HepG2 (cell line): ENCODE data around the gene FIGLA. TPM values are rescaled to one million over a fixed set of nuclear protein-coding genes. Genes with fewer than 3 reads are reported as not detected.

Experiments
- ATAC-seq: fragments of 200-7000 bp; cut with Tn5 transposase; 3 replicates; pipeline ENCODE4 v1.9.1; 2020; ENCODE audit warnings: mild to moderate bottlenecking, moderate library complexity
- BruUV-seq: library from RNA; stranded (reverse); fragments of 400-500 nt; replicated peaks from 2 replicates; lab custom pipeline; 2021; lab: Mats Ljungman, UMichigan
- CTCF ChIA-PET: fragments of 300-600 bp; formaldehyde crosslinking; extraction: SDS; loops from one replicate; lab custom pipeline; 2021; ENCODE audit warnings: low total read pairs, inconsistent platforms, low intra/inter-chr PET ratio; lab: Yijun Ruan, JAX
- POLR2A ChIA-PET: fragments of 350-600 bp; sonication (Branson Sonifier 250); formaldehyde crosslinking; loops from one replicate; lab custom pipeline; 2020; ENCODE audit warnings: antibody characterized with exemption, inconsistent platforms; lab: Yijun Ruan, JAX
- DNase-seq: peaks from one replicate; pipeline ENCODE4 v3.0.0-alpha.2; 2015; ENCODE audit warnings: low spot score
- FAIRE-seq: peaks from 3 replicates; lab custom pipeline; 2011; peaks lifted over from hg19 to GRCh38; lab: Jason Lieb, UNC
- H2AFZ ChIP-seq: one replicate; pipeline ENCODE4 v1.6.1; 2011; ENCODE audit warnings: low read length, inconsistent platforms
- H3K27ac ChIP-seq: fragments of 300-600 bp; 3 replicates; pipeline ENCODE4 v1.8.0; 2011; ENCODE audit warnings: mixed run types, mild to moderate bottlenecking, mixed read lengths, low read length, inconsistent platforms; ENCODE audit not compliant: insufficient read depth; ENCODE audit errors: extremely low read length
- H3K27me3 ChIP-seq, 2 experiments: fragments of 200-600 bp in 1 of 2; 2 replicates in 1 of 2; 3 replicates in 1 of 2; pipeline versions ENCODE4 v1.6.0 to v1.8.0; 2011; ENCODE audit warnings: low read length in 2 of 2, mild to moderate bottlenecking in 2 of 2, moderate library complexity in 2 of 2, inconsistent platforms in 1 of 2; ENCODE audit not compliant: insufficient read depth in 2 of 2, control insufficient read depth in 1 of 2
- H3K36me3 ChIP-seq, 2 experiments: fragments of 200-600 bp in 1 of 2; replicated peaks in 1 of 2; 2 replicates in 1 of 2; 3 replicates in 1 of 2; pipeline versions ENCODE4 v1.5.1 to v1.8.0; 2011; ENCODE audit warnings: low read length in 2 of 2, inconsistent platforms in 1 of 2; ENCODE audit not compliant: insufficient read depth in 2 of 2, control insufficient read depth in 1 of 2
- H3K4me1 ChIP-seq: 2 replicates; pipeline ENCODE4 v1.5.1; 2012; ENCODE audit warnings: low read length, inconsistent platforms; ENCODE audit not compliant: insufficient read depth
- H3K4me2 ChIP-seq: 2 replicates; pipeline ENCODE4 v1.6.0; 2011; ENCODE audit warnings: low read depth, low read length, inconsistent platforms
- H3K4me3 ChIP-seq, 3 experiments: fragments of 200-600 bp in 1 of 3; sonication (generic), shearing (Covaris generic) in 1 of 3; replicated peaks in 1 of 3; 2 replicates each; pipeline ENCODE4 v1.5.1; 2011 to 2016; ENCODE audit warnings: low read length in 3 of 3, inconsistent platforms in 2 of 3, low read depth in 2 of 3, mild to moderate bottlenecking in 2 of 3, control low read depth in 1 of 3, mixed read lengths in 1 of 3; ENCODE audit not compliant: insufficient read depth in 1 of 3
- H3K79me2 ChIP-seq: one replicate; pipeline ENCODE4 v1.6.1; 2011; ENCODE audit warnings: low read length, inconsistent platforms; ENCODE audit not compliant: insufficient read depth
- H3K9ac ChIP-seq: 2 replicates; pipeline ENCODE4 v1.6.0; 2011; ENCODE audit warnings: mild to moderate bottlenecking, low read depth, low read length, inconsistent platforms; ENCODE audit not compliant: insufficient read depth
- H3K9me3 ChIP-seq: 2 replicates; pipeline ENCODE4 v1.5.1; 2012; ENCODE audit warnings: mild to moderate bottlenecking, low read length
- H4K20me1 ChIP-seq: 2 replicates; pipeline ENCODE4 v1.6.0; 2011; ENCODE audit warnings: inconsistent platforms, mild to moderate bottlenecking, low read length, moderate library complexity; ENCODE audit not compliant: insufficient read depth
- FOXK2 ChIP-seq: fragments of 450-650 bp; IDR thresholded peaks from 2 replicates; pipeline ENCODE4 v1.6.1; 2016
- GATAD1 ChIP-seq: IDR thresholded peaks from 2 replicates; pipeline ENCODE4 v1.6.1; 2016; ENCODE audit warnings: missing genetic modification reagents, missing compliant biosample characterization
- IRF2 ChIP-seq: IDR thresholded peaks from 2 replicates; pipeline ENCODE4 v1.6.1; 2018; ENCODE audit warnings: missing genetic modification reagents, missing compliant biosample characterization
- IRX3 ChIP-seq: sonication (generic); formaldehyde crosslinking; IDR thresholded peaks from 2 replicates; pipeline ENCODE4 v1.8.1; 2023; ENCODE audit warnings: mild to moderate bottlenecking, low read depth, missing genetic modification reagents, borderline replicate concordance
- MEIS2 ChIP-seq: sonication (generic); formaldehyde crosslinking; IDR thresholded peaks from 2 replicates; pipeline ENCODE4 v1.9.0; 2021; ENCODE audit warnings: mild to moderate bottlenecking, missing genetic modification reagents
- SNAPC2 ChIP-seq: sonication (generic); formaldehyde crosslinking; IDR thresholded peaks from 2 replicates; pipeline ENCODE4 v1.8.1; 2022; ENCODE audit warnings: mild to moderate bottlenecking, missing genetic modification reagents
- SUZ12 ChIP-seq: fragments of 150-350 bp; IDR thresholded peaks from 2 replicates; pipeline ENCODE4 v1.6.1; 2014; ENCODE audit warnings: low read depth, low read length
- ZBTB7A ChIP-seq: sonication (generic); formaldehyde crosslinking; IDR thresholded peaks from 2 replicates; pipeline ENCODE4 v1.8.0; 2022; ENCODE audit warnings: mild to moderate bottlenecking, missing genetic modification reagents
- ZNF329 ChIP-seq: sonication (generic); formaldehyde crosslinking; IDR thresholded peaks from 2 replicates; pipeline ENCODE4 v1.9.0; 2021; ENCODE audit warnings: low read depth, mild to moderate bottlenecking, missing genetic modification reagents
- ZSCAN25 ChIP-seq: sonication (generic); formaldehyde crosslinking; IDR thresholded peaks from 2 replicates; pipeline ENCODE4 v1.8.0; 2022; ENCODE audit warnings: mild to moderate bottlenecking, missing genetic modification reagents
- WGBS: methylation state at CpG from one replicate; pipeline ENCODE4 v1.1.6; 2017; ENCODE audit warnings: low lambda C conversion rate; 5-methylcytosine and 5-hydroxymethylcytosine counted together
- in situ Hi-C: cut with HindIII; loops from 2 replicates; pipeline ENCODE4 v1.10.0; 2017; ENCODE audit warnings: low pct_unique_long_range_greater_than_20kb; ENCODE audit not compliant: extremely low pct_ligation_motif_present
- intact Hi-C: fragments of 100-400 bp; cut with micrococcal nuclease; formaldehyde crosslinking; loops from one replicate; pipeline ENCODE4 v1.10.0; 2022; ENCODE audit not compliant: unreplicated experiment
- polyA plus RNA-seq, 8 experiments: library from polyadenylated mRNA; depleted of rRNA in 3 of 8; stranded (reverse) in 7 of 8; unstranded in 1 of 8; fragments of >200 nt; fragmentation: Illumina TruSeq in 4 of 8; extraction: Trizol in 4 of 8; gene quantifications; 2 replicates each; pipeline versions ENCODE4 v1.2.1 to v1.2.3, GENCODE V29; 2011 to 2016; ENCODE audit warnings: low read depth in 4 of 8, missing spikeins in 1 of 8, mixed read lengths in 1 of 8; ENCODE audit not compliant: insufficient read depth in 1 of 8
- total RNA-seq, 5 experiments: library from RNA; depleted of rRNA; stranded (reverse); fragments of >200 nt; fragmentation: Illumina TruSeq; extraction: Trizol; gene quantifications; 2 replicates each; pipeline ENCODE4 v1.2.3, GENCODE V29; 2016; ENCODE audit warnings: low read depth in 1 of 5
- TF ChIP-seq, protein P1 (sequence below): sonication (generic); formaldehyde crosslinking; IDR thresholded peaks from 2 replicates; pipeline ENCODE4 v1.8.1; 2023; ENCODE audit warnings: mild to moderate bottlenecking, moderate library complexity, missing genetic modification reagents

The FIGLA gene
- total and polyA plus RNA-seq, 2 of the 13 experiments (the other 11 are each of a cell fraction or from before 2014, with no cell fraction given) = not detected

DNA sequence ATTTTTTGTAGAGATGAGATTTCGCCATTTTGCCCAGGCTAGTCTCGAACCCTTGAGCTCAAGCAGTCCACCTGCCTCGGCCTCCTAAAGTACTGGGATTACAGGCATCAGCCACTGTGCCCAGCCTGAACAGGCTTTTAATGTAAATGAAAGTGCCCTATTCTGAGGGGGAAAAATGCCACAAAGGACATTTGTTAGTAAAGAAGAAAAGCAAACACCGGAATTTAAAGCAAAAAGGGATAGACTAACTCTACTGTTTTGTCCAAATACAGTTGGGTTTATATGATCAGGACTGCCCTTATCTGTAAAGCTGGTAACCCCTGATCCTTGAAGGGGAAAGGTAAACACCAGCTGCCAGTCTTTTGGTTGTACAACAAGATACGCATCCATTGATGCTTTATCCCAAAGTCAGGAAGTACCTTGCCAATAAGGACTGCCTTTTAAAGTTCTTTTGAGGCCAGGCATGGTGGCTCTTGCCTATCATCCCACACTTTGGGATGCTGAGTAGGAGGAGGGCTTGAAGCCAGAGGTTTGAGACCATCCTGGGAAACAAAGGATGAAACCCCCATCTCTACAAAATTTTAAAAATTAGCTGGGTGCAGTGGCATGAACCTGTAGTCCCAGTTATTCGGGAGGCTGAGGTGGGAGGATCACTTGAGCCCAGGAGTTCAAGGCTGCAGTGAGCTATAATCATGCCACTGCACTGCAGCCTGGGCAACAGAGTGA lies 16.8 kb upstream of the FIGLA start (continued):
- TF ChIP-seq ZNF329 (no peak), SUZ12 (no peak), MEIS2 (CRISPR knock-in tag) (peak; percentile 89), ZSCAN25 (CRISPR knock-in tag) (peak; percentile 72), FOXK2 (peak; percentile 87), GATAD1 (peak; percentile 47; the same call in 1 of the 2 replicates), ZBTB7A (CRISPR knock-in tag) (no peak), IRF2 (CRISPR knock-in tag) (peak; percentile 90)
- TF ChIP-seq, all 625 proteins: peak for 245

DNA sequence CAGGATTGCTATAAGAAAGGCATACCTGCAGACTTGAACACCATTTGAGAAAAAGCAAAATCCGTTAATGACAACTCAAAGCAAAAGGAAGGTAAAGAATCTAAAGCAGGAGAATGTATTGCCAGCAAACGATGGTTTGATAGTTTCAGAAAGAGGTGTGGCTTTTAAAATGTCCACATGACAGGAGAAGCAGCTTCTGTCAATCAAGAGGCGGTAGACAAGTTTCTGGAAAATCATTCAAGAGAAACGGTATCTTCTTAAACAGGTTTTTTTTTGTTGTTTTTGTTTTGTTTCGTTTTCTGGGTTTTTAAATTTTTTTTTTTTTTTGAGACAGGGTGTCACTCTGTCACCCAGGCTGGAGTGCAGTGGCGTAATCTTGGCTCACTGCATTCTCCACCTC lies 16.2 kb upstream of the FIGLA start:
- H3K4me2 ChIP-seq = peak overlapping the region; percentile 88; the same call in 1 of the 2 replicates
- ChIA-PET CTCF (no interaction called here), POLR2A (interaction anchor here (1.0 to 2.4 kb wide), 3 partner anchors 8 to 95 kb away, joined by 3 to 7 read pairs (median 4); no protein-coding TSS in a partner anchor)
- no peaks in the 10 kb centered on the region for H4K20me1 ChIP-seq
- H3K27ac ChIP-seq = peak overlapping the region; percentile 93
- H3K36me3 ChIP-seq = no peaks in the 10 kb centered on the region
- no peaks in the 10 kb centered on the region for H3K79me2 ChIP-seq
- DNase-seq (no peak), FAIRE-seq (no peak), ATAC-seq (no peak)
- H3K27me3 ChIP-seq = no peaks in the 10 kb centered on the region
- no peak overlapping the region for H3K9ac ChIP-seq
- H2AFZ ChIP-seq = no peak overlapping the region
- no peak for TF ChIP-seq IRX3 (CRISPR knock-in tag)
- TF ChIP-seq, protein P1, sequence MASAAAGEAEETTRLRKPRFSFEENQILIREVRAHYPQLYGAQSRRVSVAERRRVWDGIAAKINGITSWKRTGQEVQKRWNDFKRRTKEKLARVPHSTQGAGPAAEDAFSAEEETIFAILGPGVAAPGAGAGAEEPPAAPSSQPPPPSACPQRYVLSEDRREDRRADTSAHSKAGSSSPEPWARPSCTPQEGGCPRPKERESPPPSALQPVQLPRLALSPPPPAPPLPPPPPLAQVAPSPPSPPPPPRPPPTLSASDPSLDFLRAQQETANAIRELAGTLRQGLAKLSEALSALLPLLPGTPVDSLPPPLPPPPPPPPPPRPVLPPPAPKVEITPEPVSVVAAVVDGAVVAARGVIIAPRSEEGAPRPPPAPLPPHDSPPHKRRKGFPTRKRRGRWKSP (CRISPR knock-in tag) = 0 out of 2 replicates have a peak, but pooled peaks have one; percentile 10
- TF ChIP-seq SNAPC2 (CRISPR knock-in tag) = 0 out of 2 replicates have a peak, but pooled peaks have one; percentile 9
- BruUV-seq = no TSS peak
- no peak overlapping the region for H3K4me3 ChIP-seq
- intact Hi-C loops (loop anchor here (5.0 kb wide), 1 partner anchor 56 kb away; no protein-coding TSS in a partner anchor), in situ Hi-C loops (no loop called here)
- H3K9me3 ChIP-seq = no peaks in the 10 kb centered on the region
- H3K4me1 ChIP-seq = peaks cover 64% of the 10 kb centered on the region
- 50% methylated on average over 6 of the region's 6 CpGs for WGBS
